ENCODE measurements around the gene SCD.

GRCh38 chr10:100380400-100380799 lies 33.4 kb downstream of the SCD start:
- TF ChIP-seq EZH2 (IDR thresholded peaks at IDR 0.05; ENCODE audit: low read depth, unreplicated experiment) (no peak), POLR2AphosphoS5 (IDR thresholded peaks at IDR 0.05; ENCODE audit: low read depth) (no peak), CTCF (conservative IDR thresholded peaks at IDR 0.05; ENCODE audit: low read depth in 2 of 2) (no peak), ZNF331 (CRISPR knock-in tag; IDR thresholded peaks at IDR 0.05; ENCODE audit: low read depth) (no peak), CREB1 (CRISPR knock-in tag; IDR thresholded peaks at IDR 0.05; ENCODE audit: low read depth) (no peak), EZH2phosphoT487 (IDR thresholded peaks at IDR 0.05; ENCODE audit: unreplicated experiment) (no peak), NANOG (IDR thresholded peaks at IDR 0.05; ENCODE audit: borderline replicate concordance) (no peak), REST (IDR thresholded peaks at IDR 0.05; ENCODE audit: unreplicated experiment) (no peak), JUNB (IDR thresholded peaks at IDR 0.05; ENCODE audit: unreplicated experiment) (no peak)

Data from GM23338 (cell line).